GM18517 (cell line): ENCODE measurements around the gene TSPAN17.

Experiments
- ATAC-seq: cut with Tn5 transposase; IDR thresholded peaks from one replicate; pipeline ENCODE4 v1.9.1; 2021; ENCODE audit warnings: mild to moderate bottlenecking, moderate library complexity; ENCODE audit not compliant: unreplicated experiment

TSPAN17 gene

DNA sequence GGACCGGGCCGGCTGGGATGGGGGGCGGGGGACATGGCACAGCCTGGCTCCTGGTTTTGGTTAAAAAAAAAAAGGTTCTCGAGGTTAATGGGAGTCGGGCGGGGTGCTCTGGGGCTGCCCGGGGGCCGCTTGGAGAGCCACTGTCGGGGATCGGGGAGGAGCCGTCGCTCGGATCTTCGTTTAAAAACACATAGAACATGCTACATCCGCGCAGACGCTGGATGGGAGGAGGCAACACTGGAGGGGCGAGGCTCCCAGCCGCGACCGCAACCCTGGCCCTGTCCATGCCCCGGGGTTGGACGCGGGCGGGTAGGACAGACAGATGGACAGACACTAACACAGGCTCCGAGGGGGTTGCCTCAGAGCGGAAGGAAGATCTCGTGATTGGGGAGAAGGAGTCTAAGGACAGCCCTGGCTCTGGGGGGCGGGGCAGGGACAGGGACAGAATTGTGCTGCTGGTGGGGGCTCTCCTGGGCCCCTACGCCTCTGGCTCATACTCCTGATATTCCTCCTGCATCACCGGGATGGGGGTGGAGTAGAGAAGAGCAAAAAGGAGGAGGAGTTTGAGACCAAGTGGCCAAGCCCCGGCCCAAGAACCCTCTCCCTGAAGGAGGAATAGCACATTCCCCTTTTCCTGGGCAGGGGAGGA lies 26.8 kb upstream of the TSPAN17 start:
- no peak for ATAC-seq

DNA sequence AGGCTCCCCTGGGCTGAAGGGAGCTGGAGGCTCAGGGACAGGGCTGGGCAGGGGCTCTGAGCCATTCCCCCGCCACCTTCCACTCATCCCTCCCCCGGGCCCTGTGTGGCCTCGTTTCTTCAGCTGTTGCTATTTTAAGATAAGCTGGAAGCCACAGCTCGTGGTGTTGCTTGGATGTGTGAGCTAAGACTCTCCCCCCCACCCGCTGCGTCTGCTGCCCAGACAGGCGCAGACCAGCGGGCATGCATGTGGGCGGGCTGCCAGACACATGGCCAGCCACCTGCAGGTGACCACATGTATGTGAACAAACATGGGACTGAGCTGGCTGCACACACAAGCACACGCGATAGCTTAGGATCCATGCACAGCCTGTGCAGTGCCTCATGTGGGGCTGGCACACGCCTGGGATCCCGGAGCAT lies 25.6 kb upstream of the TSPAN17 start:
- ATAC-seq = no peak

DNA sequence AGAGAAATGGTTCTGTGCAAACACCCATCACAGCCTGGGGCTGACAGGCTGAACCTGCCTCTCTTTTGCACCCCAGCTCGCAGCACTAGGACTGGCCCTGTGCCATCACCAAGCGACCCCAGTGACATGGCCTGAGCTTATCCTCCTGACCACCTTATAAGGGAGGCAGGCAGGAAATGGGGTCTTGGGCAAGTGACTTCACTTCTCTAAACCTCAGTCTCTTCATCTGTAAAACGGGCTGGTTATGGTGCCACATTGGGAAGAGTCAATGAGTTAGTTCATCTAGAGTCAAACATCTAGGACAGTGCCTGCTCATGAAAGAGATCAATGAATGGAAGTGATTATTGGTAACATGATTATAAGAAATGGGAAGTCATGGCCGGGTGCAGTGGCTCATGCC lies 23.1 kb upstream of the TSPAN17 start:
- ATAC-seq = no peak

GRCh38 chr5:176624938-176625337 lies 22.3 kb upstream of the TSPAN17 start:
- no peak for ATAC-seq

- ATAC-seq = no peak
These were observed 21.8 kb upstream of the TSPAN17 start for GRCh38 chr5:176625512-176625911.

GRCh38 chr5:176625966-176626875 lies 21.1 kb upstream of the TSPAN17 start:
- no peak for ATAC-seq

DNA sequence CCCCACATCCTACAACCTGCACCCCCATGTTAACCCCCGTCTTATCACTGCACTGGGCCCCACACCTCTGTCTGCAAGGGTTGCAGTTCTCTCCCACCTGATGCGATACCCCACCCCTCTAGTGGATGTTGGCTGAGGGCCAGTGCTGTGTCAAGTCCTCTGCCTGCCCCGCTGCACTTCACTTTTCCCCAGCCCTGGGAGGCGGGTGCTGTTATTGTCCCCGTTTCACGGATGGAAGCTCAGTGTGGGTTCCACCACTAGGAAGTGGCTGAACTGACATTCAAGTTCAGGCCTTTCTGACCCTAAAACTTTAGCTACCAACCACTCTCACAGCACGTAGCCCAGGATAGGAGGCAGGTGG lies 20.4 kb upstream of the TSPAN17 start:
- no peak for ATAC-seq

DNA sequence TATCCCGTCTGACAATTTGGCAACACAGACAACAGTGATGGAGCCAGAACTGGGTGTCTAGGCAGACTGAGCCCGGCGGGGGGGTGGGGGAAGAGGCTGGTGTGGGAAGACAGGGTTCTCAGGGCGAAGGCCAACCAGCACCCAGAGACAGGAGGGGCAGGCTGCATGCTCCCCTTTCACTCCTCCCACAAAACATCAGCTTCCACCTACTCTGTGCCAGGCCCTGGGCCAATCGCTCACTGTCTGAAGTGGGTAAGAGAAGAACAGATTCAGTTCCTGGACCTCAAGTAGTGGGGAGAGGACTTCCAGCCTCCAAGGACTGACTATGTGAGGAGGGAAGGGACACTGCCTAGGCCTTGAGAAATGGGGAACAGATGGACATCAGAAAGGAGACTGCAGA lies 19.7 kb upstream of the TSPAN17 start:
- no peak for ATAC-seq

DNA sequence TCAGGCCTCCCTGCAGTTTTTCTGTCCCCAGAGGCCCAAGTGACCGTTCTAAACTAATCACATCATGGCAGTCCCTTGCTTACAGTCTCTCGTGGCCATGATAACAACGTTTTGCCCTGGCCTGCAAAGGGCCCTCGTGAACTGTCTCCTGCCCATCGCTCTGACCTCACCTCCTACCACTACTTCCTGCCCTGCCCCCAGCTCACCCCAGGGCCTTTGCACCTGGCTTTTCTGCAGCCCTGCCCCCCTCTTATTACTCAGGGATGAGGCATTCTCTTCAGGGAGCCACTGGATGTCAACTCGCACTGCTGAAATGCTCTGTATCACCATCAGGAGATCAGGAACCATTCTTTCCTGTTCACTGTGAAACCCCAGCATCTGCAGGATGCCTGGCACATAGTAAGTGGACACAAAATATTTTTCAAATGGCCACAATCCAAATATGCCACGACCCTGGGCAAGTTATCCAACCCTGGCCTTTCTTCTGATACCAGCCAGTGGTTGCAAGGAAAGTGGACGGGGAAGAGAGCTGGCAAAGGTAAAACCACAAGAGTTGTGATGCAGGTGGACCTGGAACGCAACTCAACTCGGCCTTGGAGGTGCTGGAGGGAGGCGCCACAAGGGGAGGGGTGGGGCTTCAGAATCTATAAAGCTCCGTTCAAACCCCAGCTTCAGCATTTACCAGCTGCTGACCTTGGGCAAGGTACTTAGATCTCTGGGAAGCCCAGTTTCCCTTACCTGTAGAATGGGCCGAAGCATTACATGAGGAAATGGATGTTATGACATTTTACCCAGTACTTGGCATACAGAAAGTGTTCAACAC lies 18.7 kb upstream of the TSPAN17 start:
- no peak for ATAC-seq

- no peak for ATAC-seq
These were observed 17.9 kb upstream of the TSPAN17 start for GRCh38 chr5:176629317-176629852.

- ATAC-seq = no peak
These were observed 17.2 kb upstream of the TSPAN17 start, which contains the start of the genes EIF4E1B and SNCB for GRCh38 chr5:176629853-176630680. EIF4E1B (plus strand) TSS chr5:176630675; CDS start chr5:176642788, 12,113 bp downstream. SNCB (minus strand) TSS chr5:176630534; CDS start chr5:176629654, 880 bp downstream.

- no peak for ATAC-seq
These were observed 16.5 kb upstream of the TSPAN17 start for GRCh38 chr5:176630681-176631222.

DNA sequence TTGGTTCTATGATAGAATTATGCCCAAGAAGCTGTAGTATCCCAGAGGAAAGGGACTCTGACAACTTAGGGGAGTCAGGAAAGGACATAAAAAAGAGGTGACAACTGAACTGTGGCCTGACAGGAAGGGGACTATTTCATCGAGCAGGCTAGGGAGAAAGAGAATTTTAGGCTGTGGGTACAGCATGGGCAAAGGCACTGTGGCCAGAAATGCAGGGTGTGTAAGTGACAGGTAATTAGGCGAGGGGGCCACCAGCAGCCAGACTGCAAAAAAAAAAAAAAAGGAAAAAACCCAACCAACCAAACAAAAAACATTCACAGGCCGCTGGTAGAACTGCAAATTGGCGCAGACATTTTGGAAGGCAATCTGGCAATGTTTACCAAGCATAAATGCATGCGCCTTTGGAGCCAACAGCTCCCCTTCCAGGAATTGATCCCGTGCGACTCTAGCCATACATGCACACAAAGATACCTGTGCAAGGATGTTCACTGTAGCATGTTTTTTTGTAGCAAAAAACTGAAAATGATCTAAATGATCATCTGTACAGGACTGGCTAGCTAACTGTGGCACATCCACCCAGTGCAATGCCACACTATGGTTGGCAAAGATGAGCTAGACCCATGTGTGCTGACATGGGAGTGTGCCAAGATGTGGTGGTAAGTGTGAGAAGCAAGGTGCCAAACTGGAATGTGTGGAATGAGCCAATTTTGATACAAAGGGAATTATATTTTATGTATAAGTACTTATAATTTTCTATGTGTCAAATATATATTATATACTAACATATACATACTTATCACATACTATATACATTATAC lies 15.7 kb upstream of the TSPAN17 start:
- ATAC-seq = no peak

GRCh38 chr5:176632745-176633144 lies 14.5 kb upstream of the TSPAN17 start:
- no peak for ATAC-seq

DNA sequence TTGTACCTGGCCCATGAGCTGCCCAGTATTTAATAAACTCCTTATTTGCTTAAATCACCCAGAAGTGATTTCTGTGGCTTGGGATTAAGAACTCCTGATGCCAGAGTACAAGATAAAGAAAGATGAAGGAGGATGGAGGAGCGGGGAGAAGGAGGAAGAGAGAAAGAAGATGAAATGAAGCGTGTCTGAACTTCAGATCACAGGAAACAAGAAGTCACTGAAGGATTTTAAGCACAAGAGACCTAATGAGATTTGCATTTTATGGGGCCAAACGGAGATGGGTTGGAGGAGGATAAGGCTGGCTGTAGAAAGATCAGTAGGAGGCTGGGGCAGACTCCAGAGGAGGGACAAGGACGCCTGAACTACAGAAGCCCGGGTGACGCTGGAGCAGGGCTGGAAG lies 13.7 kb upstream of the TSPAN17 start:
- no peak for ATAC-seq

GRCh38 chr5:176636426-176636825 lies 10.9 kb upstream of the TSPAN17 start:
- ATAC-seq = no peak

DNA sequence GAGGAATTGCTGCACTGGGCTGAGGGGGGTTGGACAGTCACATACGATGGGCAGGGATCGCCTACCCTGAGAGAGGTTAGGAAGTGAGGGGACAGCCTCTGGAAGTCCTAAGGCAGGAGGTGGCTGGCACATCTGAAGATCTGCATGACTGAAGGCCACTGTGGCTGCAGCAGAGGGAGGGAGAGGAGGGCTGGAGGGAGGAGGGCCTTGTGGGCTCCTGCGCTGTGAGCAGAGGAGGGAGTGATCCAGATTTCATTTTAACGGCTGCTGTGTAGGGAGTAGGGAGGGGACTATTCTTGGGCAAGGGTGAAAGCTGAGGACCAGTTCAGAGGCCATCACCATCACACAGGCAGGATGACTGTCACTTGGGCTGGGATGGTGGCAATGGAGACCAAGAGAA lies 9.7 kb upstream of the TSPAN17 start:
- ATAC-seq = no peak

- ATAC-seq = no peak
These were observed 8.8 kb upstream of the TSPAN17 start for GRCh38 chr5:176638437-176638836.

DNA sequence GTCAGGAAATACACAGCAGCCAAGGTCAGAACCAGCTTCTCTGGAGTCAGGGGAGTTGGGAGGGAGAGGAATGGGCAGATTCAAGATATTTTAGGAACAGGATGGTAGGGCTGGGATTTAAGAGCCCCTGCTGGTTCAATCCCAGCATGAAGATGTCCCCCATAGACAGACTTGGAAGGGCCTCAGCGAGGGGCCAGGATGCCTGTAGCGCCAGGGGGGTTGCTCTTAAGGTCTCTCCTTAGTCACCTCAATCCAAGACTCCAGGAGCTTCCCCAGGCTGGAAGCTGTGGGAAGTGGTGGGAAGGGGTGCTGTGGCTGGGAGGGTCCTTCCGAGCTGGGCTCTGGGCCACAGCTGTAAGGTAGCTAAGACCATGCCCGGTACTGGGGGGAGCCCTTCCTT lies 8.1 kb upstream of the TSPAN17 start:
- no peak for ATAC-seq
